ENCODE results near the gene SFI1. TPM values are rescaled to one million over a fixed set of nuclear protein-coding genes. Genes with fewer than 3 reads are reported as not detected.

The SFI1 gene
- total and polyA plus RNA-seq, 2 of the 8 experiments (the other 6 are each of a cell fraction or from before 2014, with no cell fraction given) = 10.4 to 30.1 TPM

DNA sequence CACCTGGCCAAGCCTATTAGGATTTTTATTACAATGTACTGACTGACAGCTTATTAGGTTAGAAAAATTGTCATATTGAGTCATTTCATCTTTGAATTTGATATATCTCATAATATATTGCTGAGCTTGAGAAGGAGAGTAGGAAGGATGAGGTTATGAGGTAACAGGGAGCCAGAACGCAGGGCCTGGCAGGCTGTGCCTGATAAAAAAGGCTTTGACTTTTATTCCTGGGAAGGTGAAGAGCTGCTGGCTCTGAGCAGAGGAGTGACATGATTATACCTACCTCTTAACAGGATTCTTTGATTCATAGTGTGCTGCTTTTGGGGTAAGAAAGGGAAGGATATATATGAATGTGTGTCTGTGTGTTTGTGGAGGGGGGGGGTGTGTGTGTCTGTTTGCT is 70.9 kb downstream of the SFI1 start (continued):
- TF ChIP-seq CBX8 (IDR thresholded peaks at IDR 0.05; ENCODE audit: borderline replicate concordance, low read depth, low read length) = no peak
- TF ChIP-seq TEAD4 (IDR thresholded peaks at IDR 0.05; ENCODE audit: low read depth, low read length) = no peak
- TF ChIP-seq, protein P1, sequence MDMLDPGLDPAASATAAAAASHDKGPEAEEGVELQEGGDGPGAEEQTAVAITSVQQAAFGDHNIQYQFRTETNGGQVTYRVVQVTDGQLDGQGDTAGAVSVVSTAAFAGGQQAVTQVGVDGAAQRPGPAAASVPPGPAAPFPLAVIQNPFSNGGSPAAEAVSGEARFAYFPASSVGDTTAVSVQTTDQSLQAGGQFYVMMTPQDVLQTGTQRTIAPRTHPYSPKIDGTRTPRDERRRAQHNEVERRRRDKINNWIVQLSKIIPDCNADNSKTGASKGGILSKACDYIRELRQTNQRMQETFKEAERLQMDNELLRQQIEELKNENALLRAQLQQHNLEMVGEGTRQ (IDR thresholded peaks at IDR 0.05; ENCODE audit: low read length) = no peak
- TF ChIP-seq SUZ12 (IDR thresholded peaks at IDR 0.05; ENCODE audit: low read length) = no peak
- no peak for TF ChIP-seq RFX5 (IDR thresholded peaks at IDR 0.05; ENCODE audit: borderline replicate concordance, low read depth, low read length)
- TF ChIP-seq KDM1A (IDR thresholded peaks at IDR 0.05; ENCODE audit: borderline replicate concordance, low read length) = no peak
- TF ChIP-seq SIRT6 (IDR thresholded peaks at IDR 0.05; ENCODE audit: low read length) = no peak
- TF ChIP-seq, protein P2, sequence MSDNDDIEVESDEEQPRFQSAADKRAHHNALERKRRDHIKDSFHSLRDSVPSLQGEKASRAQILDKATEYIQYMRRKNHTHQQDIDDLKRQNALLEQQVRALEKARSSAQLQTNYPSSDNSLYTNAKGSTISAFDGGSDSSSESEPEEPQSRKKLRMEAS (IDR thresholded peaks at IDR 0.05) = no peak
- TF ChIP-seq HDAC2 (IDR thresholded peaks at IDR 0.05; ENCODE audit: borderline replicate concordance in 1 of 2, low read depth in 2 of 2, low read length in 2 of 2) = no peak
